Measurements from ENCODE around the gene ZNF680.

GRCh38 chr7:64494912-64495461 is 67.9 kb downstream of the ZNF680 start:
- no peak for TF ChIP-seq CTCF (IDR thresholded peaks at IDR 0.05)
- TF ChIP-seq POLR2A (IDR thresholded peaks at IDR 0.05) = no peak
- TF ChIP-seq POLR2AphosphoS5 (IDR thresholded peaks at IDR 0.05) = no peak
